ENCODE results near the gene ROBO4. TPM values are rescaled to one million over a fixed set of nuclear protein-coding genes. Genes with fewer than 3 reads are reported as not detected.

Gene ROBO4
- total and polyA plus RNA-seq, 7 donors = 5.4 to 17.5 (median 14.9) TPM

DNA sequence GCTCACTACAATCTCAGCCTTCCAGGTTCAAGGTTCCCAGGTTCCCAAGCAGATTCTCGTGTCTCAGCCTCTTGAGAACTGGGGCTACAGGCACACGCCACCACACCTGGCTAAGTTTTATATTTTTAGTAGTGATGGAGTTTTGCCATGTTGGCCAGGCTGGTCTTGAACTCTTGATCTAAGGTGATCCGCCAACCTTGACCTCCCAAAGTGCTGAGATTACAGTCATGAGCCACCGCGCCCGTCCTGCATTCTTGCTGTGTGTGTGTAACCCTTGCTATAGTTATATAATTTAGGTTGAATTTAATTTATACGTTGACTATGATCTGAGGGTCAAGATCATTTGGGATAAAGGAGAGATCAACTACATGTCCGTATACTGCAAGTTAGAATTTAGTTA, 61.7 kb downstream of the ROBO4 start:
- ATAC-seq (no peak), DNase-seq (no peak)
- Histone ChIP-seq H3K9me3 (no peaks in the 10 kb centered on the region), H3K27me3 (ENCODE audit: insufficient read depth in 3 of 3, low read length in 2 of 3) (peaks cover 0 to 32% (median 19%) of the 10 kb centered on the region in 3 donors), H3K36me3 (ENCODE audit: insufficient read depth in 1 of 2, low read depth in 1 of 2) (no peaks in the 10 kb centered on the region), H3K4me1 (peaks cover 9% of the 10 kb centered on the region), H3K27ac (no peak overlapping the region), H3K4me3 (peak overlapping the region; percentile 56)
- intact Hi-C loops (cut with DNase I) = loop anchor here (2.0 to 5.0 kb wide), 4 partner anchors 73 to 194 kb away; partner anchors contain the start of gene ESAM (in 2 of the 2)
- 91 to 95% (median 92%) methylated on average over 8 of the region's 8 CpGs for WGBS, 3 donors
- TF ChIP-seq, protein P1, sequence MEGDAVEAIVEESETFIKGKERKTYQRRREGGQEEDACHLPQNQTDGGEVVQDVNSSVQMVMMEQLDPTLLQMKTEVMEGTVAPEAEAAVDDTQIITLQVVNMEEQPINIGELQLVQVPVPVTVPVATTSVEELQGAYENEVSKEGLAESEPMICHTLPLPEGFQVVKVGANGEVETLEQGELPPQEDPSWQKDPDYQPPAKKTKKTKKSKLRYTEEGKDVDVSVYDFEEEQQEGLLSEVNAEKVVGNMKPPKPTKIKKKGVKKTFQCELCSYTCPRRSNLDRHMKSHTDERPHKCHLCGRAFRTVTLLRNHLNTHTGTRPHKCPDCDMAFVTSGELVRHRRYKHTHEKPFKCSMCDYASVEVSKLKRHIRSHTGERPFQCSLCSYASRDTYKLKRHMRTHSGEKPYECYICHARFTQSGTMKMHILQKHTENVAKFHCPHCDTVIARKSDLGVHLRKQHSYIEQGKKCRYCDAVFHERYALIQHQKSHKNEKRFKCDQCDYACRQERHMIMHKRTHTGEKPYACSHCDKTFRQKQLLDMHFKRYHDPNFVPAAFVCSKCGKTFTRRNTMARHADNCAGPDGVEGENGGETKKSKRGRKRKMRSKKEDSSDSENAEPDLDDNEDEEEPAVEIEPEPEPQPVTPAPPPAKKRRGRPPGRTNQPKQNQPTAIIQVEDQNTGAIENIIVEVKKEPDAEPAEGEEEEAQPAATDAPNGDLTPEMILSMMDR (IDR thresholded peaks at IDR 0.05) = no peak

DNA sequence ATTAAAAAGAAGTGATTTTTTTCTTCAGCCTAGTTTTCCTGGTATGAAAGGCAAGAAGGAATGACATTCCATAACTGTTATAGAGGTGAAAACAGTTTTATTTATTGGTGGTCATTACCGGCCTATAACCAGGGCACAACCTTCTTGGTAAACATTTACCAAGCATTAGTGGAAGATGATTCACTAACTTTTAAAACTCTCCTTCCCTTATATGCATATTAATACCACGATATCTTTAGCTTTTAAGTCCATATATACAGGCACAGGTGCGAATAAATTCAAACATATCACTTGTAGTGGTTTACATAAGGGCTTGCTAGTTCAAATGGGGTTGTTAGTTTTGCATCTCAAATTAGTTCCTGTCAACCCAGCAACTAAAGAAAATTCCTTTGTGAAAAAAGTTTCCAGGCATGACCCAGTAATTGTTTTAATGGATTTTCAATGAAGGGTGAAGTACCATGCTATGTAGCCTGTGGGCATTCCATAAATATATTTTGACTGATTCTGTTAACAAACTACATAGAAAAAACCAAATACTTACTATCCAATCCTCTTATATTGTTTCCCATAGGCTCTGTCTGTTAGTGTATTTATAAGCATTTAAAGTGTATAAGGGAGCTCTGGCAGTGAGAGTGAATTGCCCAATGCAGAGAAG, 63.0 kb downstream of the ROBO4 start:
- ATAC-seq = no peak
- peaks cover 6% of the 10 kb centered on the region for H3K4me1 ChIP-seq
- TF ChIP-seq, protein P1 (IDR thresholded peaks at IDR 0.05) = no peak
- no peak overlapping the region for H3K4me3 ChIP-seq
- intact Hi-C loops (cut with DNase I) = loop anchor here (5.0 kb wide), 2 partner anchors 72 to 192 kb away; partner anchors contain the start of gene ESAM (in 1 of the 2)
- no peaks in the 10 kb centered on the region for H3K9me3 ChIP-seq
- H3K36me3 ChIP-seq (ENCODE audit: insufficient read depth in 1 of 2, low read depth in 1 of 2) = no peaks in the 10 kb centered on the region
- peaks cover 0 to 20% (median 13%) of the 10 kb centered on the region in 3 donors for H3K27me3 ChIP-seq (ENCODE audit: insufficient read depth in 3 of 3, low read length in 2 of 3)
- no peak overlapping the region for H3K27ac ChIP-seq
- no peak for DNase-seq
- WGBS, 3 donors = 79 to 91% (median 83%) methylated on average over 3 of the region's 3 CpGs

Other genes with a start within 250 kb of the ROBO4 start
- 10 to 100 TPM; 15.7 to 21.8 (median 19.1) TPM for gene SIAE, start 224.1 kb downstream of the ROBO4 start, total RNA-seq
- gene SIAE, start 224.1 kb downstream of the ROBO4 start, polyA plus RNA-seq = 10 to 100 TPM in 2 of 3 donors, 1 to 10 TPM in 1; 9.1 to 15.7 (median 12.8) TPM
- gene SPA17, start 224.0 kb downstream of the ROBO4 start, total RNA-seq = 1 to 10 TPM in 1 of 4 donors, under 1 TPM in 3; 0.32 to 1.1 (median 0.73) TPM
- gene SPA17, start 224.0 kb downstream of the ROBO4 start, polyA plus RNA-seq = 1 to 10 TPM in 2 of 3 donors, under 1 TPM in 1; 0.87 to 3.6 (median 2.8) TPM
- gene NRGN, start 157.9 kb downstream of the ROBO4 start, total RNA-seq = 1 to 10 TPM in 2 of 4 donors, under 1 TPM in 2; 0.89 to 2.1 (median 1.2) TPM
- gene NRGN, start 157.9 kb downstream of the ROBO4 start, polyA plus RNA-seq = 1 to 10 TPM in 2 of 3 donors, under 1 TPM in 1; 0.69 to 1.7 (median 1.0) TPM
- gene VSIG2, start 145.6 kb downstream of the ROBO4 start, total RNA-seq = under 1 TPM; 0.30 to 0.58 (median 0.37) TPM
- gene VSIG2, start 145.6 kb downstream of the ROBO4 start, polyA plus RNA-seq = under 1 TPM; 0.15 to 0.36 (median 0.17) TPM
- 10 to 100 TPM; 20.1 to 35.5 (median 28.8) TPM for gene ESAM, start 135.6 kb downstream of the ROBO4 start, total RNA-seq
- gene ESAM, start 135.6 kb downstream of the ROBO4 start, polyA plus RNA-seq = 10 to 100 TPM; 18.4 to 37.2 (median 26.2) TPM
- gene MSANTD2, start 97.5 kb downstream of the ROBO4 start, total RNA-seq = 1 to 10 TPM; 3.0 to 4.5 (median 4.1) TPM
- 1 to 10 TPM; 2.8 to 5.4 (median 4.0) TPM for gene MSANTD2, start 97.5 kb downstream of the ROBO4 start, polyA plus RNA-seq
- 1 to 10 TPM; 1.7 to 3.2 (median 2.3) TPM for gene ROBO3, start 32.4 kb downstream of the ROBO4 start, total RNA-seq
- 1 to 10 TPM; 2.9 to 3.6 (median 3.3) TPM for gene ROBO3, start 32.4 kb downstream of the ROBO4 start, polyA plus RNA-seq
- gene HEPN1, start 21.4 kb upstream of the ROBO4 start, total RNA-seq = not detected
- under 1 TPM in 2 of 3 donors, not detected in 1; 0.01 to 0.04 TPM for gene HEPN1, start 21.4 kb upstream of the ROBO4 start, polyA plus RNA-seq
- under 1 TPM in 2 of 4 donors, not detected in 2; 0.06 to 0.07 TPM for gene HEPACAM, start 38.2 kb upstream of the ROBO4 start, total RNA-seq
- under 1 TPM; 0.05 to 0.25 (median 0.08) TPM for gene HEPACAM, start 38.2 kb upstream of the ROBO4 start, polyA plus RNA-seq
- under 1 TPM; 0.07 to 0.42 (median 0.25) TPM for gene CCDC15, start 56.3 kb upstream of the ROBO4 start, total RNA-seq
- gene CCDC15, start 56.3 kb upstream of the ROBO4 start, polyA plus RNA-seq = under 1 TPM; 0.03 to 0.29 (median 0.10) TPM
- 1 to 10 TPM; 1.2 to 1.9 (median 1.7) TPM for gene SLC37A2, start 165.4 kb upstream of the ROBO4 start, total RNA-seq
- under 1 TPM; 0.30 to 0.47 (median 0.31) TPM for gene SLC37A2, start 165.4 kb upstream of the ROBO4 start, polyA plus RNA-seq
- gene TMEM218, start 213.8 kb upstream of the ROBO4 start, total RNA-seq = 10 to 100 TPM in 1 of 4 donors, 1 to 10 TPM in 3; 4.9 to 12.1 (median 5.9) TPM
- gene TMEM218, start 213.8 kb upstream of the ROBO4 start, polyA plus RNA-seq = 10 to 100 TPM; 13.6 to 30.3 (median 18.4) TPM

All from psoas muscle (tissue), 8 donors.